Suprapubic skin (tissue), 3 donors: ENCODE results near the gene IFT27.

Experiments used
- POLR2A ChIP-seq, 2 donors: fragments of 450-650 bp; IDR thresholded peaks; one replicate each; pipeline ENCODE4 v1.6.1; 2017; ENCODE audit warnings: antibody characterized with exemption in 2 of 2, mild to moderate bottlenecking in 2 of 2, moderate library complexity in 2 of 2
- TF ChIP-seq, protein P1 (sequence below), 2 donors: fragments of 200-600 bp in 1 of 2; fragments of 450-650 bp in 1 of 2; sonication (generic) in 1 of 2; IDR thresholded peaks; one replicate each; pipeline ENCODE4 v1.5.1; 2016 to 2019; ENCODE audit warnings: antibody characterized with exemption in 2 of 2, mild to moderate bottlenecking in 1 of 2, moderate library complexity in 1 of 2

GRCh38 chr22:36743011-36743410 lies 32.9 kb downstream of the IFT27 start:
- TF ChIP-seq, protein P1, sequence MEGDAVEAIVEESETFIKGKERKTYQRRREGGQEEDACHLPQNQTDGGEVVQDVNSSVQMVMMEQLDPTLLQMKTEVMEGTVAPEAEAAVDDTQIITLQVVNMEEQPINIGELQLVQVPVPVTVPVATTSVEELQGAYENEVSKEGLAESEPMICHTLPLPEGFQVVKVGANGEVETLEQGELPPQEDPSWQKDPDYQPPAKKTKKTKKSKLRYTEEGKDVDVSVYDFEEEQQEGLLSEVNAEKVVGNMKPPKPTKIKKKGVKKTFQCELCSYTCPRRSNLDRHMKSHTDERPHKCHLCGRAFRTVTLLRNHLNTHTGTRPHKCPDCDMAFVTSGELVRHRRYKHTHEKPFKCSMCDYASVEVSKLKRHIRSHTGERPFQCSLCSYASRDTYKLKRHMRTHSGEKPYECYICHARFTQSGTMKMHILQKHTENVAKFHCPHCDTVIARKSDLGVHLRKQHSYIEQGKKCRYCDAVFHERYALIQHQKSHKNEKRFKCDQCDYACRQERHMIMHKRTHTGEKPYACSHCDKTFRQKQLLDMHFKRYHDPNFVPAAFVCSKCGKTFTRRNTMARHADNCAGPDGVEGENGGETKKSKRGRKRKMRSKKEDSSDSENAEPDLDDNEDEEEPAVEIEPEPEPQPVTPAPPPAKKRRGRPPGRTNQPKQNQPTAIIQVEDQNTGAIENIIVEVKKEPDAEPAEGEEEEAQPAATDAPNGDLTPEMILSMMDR (IDR thresholded peaks at IDR 0.05): no peak
- no peak for TF ChIP-seq POLR2A (IDR thresholded peaks at IDR 0.05)
